ENCODE results near the gene CMBL. TPM values are rescaled to one million over a fixed set of nuclear protein-coding genes. Genes with fewer than 3 reads are reported as not detected.

The CMBL gene
- total and polyA plus RNA-seq, 2 of the 13 experiments (the other 11 are each of a cell fraction or from before 2014, with no cell fraction given), result 11.5 to 17.0 TPM

DNA sequence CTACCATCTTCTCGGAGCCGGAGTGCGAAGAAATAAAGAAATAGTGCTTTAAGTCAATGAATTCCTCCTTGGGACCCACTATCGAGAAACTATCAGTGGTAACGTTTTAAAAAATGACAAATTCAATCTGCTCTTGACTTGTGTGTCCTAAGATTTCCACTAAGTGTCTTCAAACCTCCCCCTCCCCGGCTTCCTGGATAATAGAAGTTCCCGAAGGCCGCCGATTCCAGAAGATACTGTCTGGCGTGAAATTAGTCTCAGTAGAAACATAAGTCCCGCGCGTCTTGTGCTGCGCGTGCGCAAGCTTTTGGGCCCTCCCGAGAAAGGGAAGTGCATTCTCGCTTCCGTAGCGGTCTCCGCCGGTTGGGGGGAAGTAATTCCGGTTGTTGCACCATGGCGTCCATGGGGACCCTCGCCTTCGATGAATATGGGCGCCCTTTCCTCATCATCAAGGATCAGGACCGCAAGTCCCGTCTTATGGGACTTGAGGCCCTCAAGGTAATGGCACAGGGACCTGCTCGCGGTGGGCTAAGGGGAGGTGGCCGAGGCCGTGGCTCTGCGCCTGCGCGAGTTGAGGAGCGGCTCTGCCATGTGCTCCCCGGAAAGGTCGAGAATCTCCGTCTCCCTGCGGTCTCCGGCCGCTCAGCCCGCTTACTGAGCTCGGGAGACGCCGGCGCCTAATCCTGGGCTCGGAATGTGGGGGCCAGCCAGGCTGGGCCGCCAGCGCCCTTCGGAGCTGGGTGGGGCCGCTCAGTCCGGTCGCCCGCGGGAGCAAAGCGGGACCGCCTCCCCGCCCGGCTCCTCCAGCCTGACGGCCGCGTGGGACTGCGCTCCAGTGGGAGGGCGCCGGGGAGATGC, 57.5 kb downstream of the CMBL start, which contains the start of gene CCT5 (continued):
- TF ChIP-seq ZNF674 (CRISPR knock-in tag; IDR thresholded peaks at IDR 0.05; ENCODE audit: low read depth) (no peak), FOXA1 (IDR thresholded peaks at IDR 0.05) (no peak), FOXA1 (CRISPR knock-in tag; IDR thresholded peaks at IDR 0.05) (no peak), ZSCAN30 (CRISPR knock-in tag; IDR thresholded peaks at IDR 0.05) (no peak), SMAD3 (CRISPR knock-in tag; IDR thresholded peaks at IDR 0.05) (no peak), ZNF343 (CRISPR knock-in tag; IDR thresholded peaks at IDR 0.05) (0 out of 2 replicates have a peak, but pooled peaks have one; percentile 65), ESRRA (CRISPR knock-in tag; IDR thresholded peaks at IDR 0.05; ENCODE audit: low read depth) (no peak; the same call in 1 of the 2 replicates)
- TF ChIP-seq, protein P1, sequence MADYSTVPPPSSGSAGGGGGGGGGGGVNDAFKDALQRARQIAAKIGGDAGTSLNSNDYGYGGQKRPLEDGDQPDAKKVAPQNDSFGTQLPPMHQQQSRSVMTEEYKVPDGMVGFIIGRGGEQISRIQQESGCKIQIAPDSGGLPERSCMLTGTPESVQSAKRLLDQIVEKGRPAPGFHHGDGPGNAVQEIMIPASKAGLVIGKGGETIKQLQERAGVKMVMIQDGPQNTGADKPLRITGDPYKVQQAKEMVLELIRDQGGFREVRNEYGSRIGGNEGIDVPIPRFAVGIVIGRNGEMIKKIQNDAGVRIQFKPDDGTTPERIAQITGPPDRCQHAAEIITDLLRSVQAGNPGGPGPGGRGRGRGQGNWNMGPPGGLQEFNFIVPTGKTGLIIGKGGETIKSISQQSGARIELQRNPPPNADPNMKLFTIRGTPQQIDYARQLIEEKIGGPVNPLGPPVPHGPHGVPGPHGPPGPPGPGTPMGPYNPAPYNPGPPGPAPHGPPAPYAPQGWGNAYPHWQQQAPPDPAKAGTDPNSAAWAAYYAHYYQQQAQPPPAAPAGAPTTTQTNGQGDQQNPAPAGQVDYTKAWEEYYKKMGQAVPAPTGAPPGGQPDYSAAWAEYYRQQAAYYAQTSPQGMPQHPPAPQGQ (CRISPR knock-in tag; IDR thresholded peaks at IDR 0.05; ENCODE audit: borderline replicate concordance), result no peak
- TF ChIP-seq, protein P2, sequence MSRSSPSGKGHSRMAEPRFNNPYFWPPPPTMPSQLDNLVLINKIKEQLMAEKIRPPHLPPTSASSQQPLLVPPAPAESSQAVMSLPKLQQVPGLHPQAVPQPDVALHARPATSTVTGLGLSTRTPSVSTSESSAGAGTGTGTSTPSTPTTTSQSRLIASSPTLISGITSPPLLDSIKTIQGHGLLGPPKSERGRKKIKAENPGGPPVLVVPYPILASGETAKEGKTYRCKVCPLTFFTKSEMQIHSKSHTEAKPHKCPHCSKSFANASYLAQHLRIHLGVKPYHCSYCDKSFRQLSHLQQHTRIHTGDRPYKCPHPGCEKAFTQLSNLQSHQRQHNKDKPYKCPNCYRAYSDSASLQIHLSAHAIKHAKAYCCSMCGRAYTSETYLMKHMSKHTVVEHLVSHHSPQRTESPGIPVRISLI (CRISPR knock-in tag; IDR thresholded peaks at IDR 0.05; ENCODE audit: borderline replicate concordance), result peak; percentile 98
- TF ChIP-seq, protein P3, sequence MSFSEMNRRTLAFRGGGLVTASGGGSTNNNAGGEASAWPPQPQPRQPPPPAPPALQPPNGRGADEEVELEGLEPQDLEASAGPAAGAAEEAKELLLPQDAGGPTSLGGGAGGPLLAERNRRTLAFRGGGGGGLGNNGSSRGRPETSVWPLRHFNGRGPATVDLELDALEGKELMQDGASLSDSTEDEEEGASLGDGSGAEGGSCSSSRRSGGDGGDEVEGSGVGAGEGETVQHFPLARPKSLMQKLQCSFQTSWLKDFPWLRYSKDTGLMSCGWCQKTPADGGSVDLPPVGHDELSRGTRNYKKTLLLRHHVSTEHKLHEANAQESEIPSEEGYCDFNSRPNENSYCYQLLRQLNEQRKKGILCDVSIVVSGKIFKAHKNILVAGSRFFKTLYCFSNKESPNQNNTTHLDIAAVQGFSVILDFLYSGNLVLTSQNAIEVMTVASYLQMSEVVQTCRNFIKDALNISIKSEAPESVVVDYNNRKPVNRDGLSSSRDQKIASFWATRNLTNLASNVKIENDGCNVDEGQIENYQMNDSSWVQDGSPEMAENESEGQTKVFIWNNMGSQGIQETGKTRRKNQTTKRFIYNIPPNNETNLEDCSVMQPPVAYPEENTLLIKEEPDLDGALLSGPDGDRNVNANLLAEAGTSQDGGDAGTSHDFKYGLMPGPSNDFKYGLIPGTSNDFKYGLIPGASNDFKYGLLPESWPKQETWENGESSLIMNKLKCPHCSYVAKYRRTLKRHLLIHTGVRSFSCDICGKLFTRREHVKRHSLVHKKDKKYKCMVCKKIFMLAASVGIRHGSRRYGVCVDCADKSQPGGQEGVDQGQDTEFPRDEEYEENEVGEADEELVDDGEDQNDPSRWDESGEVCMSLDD (CRISPR knock-in tag; IDR thresholded peaks at IDR 0.05; ENCODE audit: borderline replicate concordance), result no peak
- TF ChIP-seq, protein P4, sequence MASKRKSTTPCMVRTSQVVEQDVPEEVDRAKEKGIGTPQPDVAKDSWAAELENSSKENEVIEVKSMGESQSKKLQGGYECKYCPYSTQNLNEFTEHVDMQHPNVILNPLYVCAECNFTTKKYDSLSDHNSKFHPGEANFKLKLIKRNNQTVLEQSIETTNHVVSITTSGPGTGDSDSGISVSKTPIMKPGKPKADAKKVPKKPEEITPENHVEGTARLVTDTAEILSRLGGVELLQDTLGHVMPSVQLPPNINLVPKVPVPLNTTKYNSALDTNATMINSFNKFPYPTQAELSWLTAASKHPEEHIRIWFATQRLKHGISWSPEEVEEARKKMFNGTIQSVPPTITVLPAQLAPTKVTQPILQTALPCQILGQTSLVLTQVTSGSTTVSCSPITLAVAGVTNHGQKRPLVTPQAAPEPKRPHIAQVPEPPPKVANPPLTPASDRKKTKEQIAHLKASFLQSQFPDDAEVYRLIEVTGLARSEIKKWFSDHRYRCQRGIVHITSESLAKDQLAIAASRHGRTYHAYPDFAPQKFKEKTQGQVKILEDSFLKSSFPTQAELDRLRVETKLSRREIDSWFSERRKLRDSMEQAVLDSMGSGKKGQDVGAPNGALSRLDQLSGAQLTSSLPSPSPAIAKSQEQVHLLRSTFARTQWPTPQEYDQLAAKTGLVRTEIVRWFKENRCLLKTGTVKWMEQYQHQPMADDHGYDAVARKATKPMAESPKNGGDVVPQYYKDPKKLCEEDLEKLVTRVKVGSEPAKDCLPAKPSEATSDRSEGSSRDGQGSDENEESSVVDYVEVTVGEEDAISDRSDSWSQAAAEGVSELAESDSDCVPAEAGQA (IDR thresholded peaks at IDR 0.05; ENCODE audit: low read depth), result no peak
- TF ChIP-seq, protein P4 (CRISPR knock-in tag; IDR thresholded peaks at IDR 0.05; ENCODE audit: borderline replicate concordance), result no peak
- TF ChIP-seq, protein P5, sequence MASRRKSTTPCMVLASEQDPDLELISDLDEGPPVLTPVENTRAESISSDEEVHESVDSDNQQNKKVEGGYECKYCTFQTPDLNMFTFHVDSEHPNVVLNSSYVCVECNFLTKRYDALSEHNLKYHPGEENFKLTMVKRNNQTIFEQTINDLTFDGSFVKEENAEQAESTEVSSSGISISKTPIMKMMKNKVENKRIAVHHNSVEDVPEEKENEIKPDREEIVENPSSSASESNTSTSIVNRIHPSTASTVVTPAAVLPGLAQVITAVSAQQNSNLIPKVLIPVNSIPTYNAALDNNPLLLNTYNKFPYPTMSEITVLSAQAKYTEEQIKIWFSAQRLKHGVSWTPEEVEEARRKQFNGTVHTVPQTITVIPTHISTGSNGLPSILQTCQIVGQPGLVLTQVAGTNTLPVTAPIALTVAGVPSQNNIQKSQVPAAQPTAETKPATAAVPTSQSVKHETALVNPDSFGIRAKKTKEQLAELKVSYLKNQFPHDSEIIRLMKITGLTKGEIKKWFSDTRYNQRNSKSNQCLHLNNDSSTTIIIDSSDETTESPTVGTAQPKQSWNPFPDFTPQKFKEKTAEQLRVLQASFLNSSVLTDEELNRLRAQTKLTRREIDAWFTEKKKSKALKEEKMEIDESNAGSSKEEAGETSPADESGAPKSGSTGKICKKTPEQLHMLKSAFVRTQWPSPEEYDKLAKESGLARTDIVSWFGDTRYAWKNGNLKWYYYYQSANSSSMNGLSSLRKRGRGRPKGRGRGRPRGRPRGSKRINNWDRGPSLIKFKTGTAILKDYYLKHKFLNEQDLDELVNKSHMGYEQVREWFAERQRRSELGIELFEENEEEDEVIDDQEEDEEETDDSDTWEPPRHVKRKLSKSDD (CRISPR knock-in tag; IDR thresholded peaks at IDR 0.05; ENCODE audit: low read depth), result no peak

All from HepG2 (cell line).